HEK293 (cell line): ENCODE data around the gene DDB1.

Experiments
- CTCF ChIA-PET: fragments of 350-600 bp; formaldehyde crosslinking; extraction: SDS; loops from one replicate; lab custom pipeline; 2021; ENCODE audit warnings: antibody characterized with exemption; lab: Yijun Ruan, JAX
- POLR2A ChIA-PET: fragments of 300-600 bp; formaldehyde crosslinking; extraction: SDS; loops from one replicate; lab custom pipeline; 2020; ENCODE audit warnings: antibody characterized with exemption, inconsistent platforms; lab: Yijun Ruan, JAX
- H3K27ac ChIP-seq: fragments of 200-500 bp; sonication (Bioruptor generic); 2 replicates; pipeline ENCODE4 v1.5.1; 2014; ENCODE audit warnings: low read depth, low read length, control low read depth, inconsistent platforms; ENCODE audit errors: extremely low read depth
- H3K36me3 ChIP-seq, 2 experiments: fragments of 200-500 bp in 1 of 2; sonication (Bioruptor generic) in 1 of 2; 1 replicate in 1 of 2; 2 replicates in 1 of 2; pipeline ENCODE4 v1.5.1; 2014 to 2017; ENCODE audit warnings: inconsistent platforms in 2 of 2, low read length in 2 of 2; ENCODE audit not compliant: control insufficient read depth in 2 of 2, insufficient read depth in 1 of 2
- H3K4me1 ChIP-seq: fragments of 200-500 bp; sonication (Bioruptor generic); 2 replicates; pipeline ENCODE4 v1.5.1; 2014; ENCODE audit warnings: mild to moderate bottlenecking, low read length, inconsistent platforms; ENCODE audit not compliant: control insufficient read depth, insufficient read depth
- H3K4me3 ChIP-seq: 2 replicates; pipeline ENCODE4 v1.5.1; 2011; ENCODE audit warnings: low read depth, mild to moderate bottlenecking, control low read depth, low read length, moderate library complexity
- H3K9me3 ChIP-seq: fragments of 200-500 bp; sonication (Bioruptor generic); 2 replicates; pipeline ENCODE4 v1.5.1; 2014; ENCODE audit warnings: low read depth, low read length, inconsistent platforms; ENCODE audit not compliant: control insufficient read depth, insufficient read depth
- GLIS1 ChIP-seq: fragments of 450-650 bp; formaldehyde crosslinking; IDR thresholded peaks from 2 replicates; pipeline ENCODE4 v1.5.1; 2016; ENCODE audit warnings: missing biosample characterization, missing genetic modification characterization
- MZF1 ChIP-seq: fragments of 450-650 bp; formaldehyde crosslinking; IDR thresholded peaks from 2 replicates; pipeline ENCODE4 v1.5.1; 2017; ENCODE audit warnings: missing biosample characterization, missing genetic modification characterization, borderline replicate concordance
- RBAK ChIP-seq: fragments of 450-650 bp; formaldehyde crosslinking; IDR thresholded peaks from 2 replicates; pipeline ENCODE4 v1.5.1; 2016; ENCODE audit warnings: missing biosample characterization, missing genetic modification characterization
- ZBTB21 ChIP-seq: fragments of 450-650 bp; formaldehyde crosslinking; IDR thresholded peaks from 2 replicates; pipeline ENCODE4 v1.5.1; 2017; ENCODE audit warnings: missing biosample characterization, missing genetic modification characterization
- ZNF112 ChIP-seq: fragments of 450-650 bp; formaldehyde crosslinking; IDR thresholded peaks from 2 replicates; pipeline ENCODE4 v1.5.0; 2017; ENCODE audit warnings: missing biosample characterization, missing genetic modification characterization
- ZNF155 ChIP-seq: fragments of 450-650 bp; formaldehyde crosslinking; IDR thresholded peaks from 2 replicates; pipeline ENCODE4 v1.5.1; 2016; ENCODE audit warnings: missing biosample characterization, missing genetic modification characterization
- ZNF175 ChIP-seq: fragments of 450-650 bp; formaldehyde crosslinking; IDR thresholded peaks from 2 replicates; pipeline ENCODE4 v1.5.1; 2016; ENCODE audit warnings: missing biosample characterization, missing genetic modification characterization
- ZNF335 ChIP-seq: fragments of 450-650 bp; formaldehyde crosslinking; conservative IDR thresholded peaks from 2 replicates; pipeline ENCODE4 v1.5.1; 2016; ENCODE audit warnings: missing biosample characterization, missing genetic modification characterization
- ZNF423 ChIP-seq: fragments of 450-650 bp; formaldehyde crosslinking; IDR thresholded peaks from 2 replicates; pipeline ENCODE4 v1.5.1; 2016; ENCODE audit warnings: missing biosample characterization, missing genetic modification characterization
- ZNF610 ChIP-seq: fragments of 450-650 bp; formaldehyde crosslinking; IDR thresholded peaks from 2 replicates; pipeline ENCODE4 v1.5.1; 2016; ENCODE audit warnings: missing biosample characterization, missing genetic modification characterization, borderline replicate concordance
- ZSCAN30 ChIP-seq: fragments of 450-650 bp; IDR thresholded peaks from 2 replicates; pipeline ENCODE4 v1.5.1; 2018; ENCODE audit warnings: missing biosample characterization, mild to moderate bottlenecking, missing genetic modification characterization, moderate library complexity
- TF ChIP-seq, protein P1 (sequence below): fragments of 450-650 bp; formaldehyde crosslinking; conservative IDR thresholded peaks from 2 replicates; pipeline ENCODE4 v1.5.1; 2016; ENCODE audit warnings: low read depth, missing biosample characterization, missing genetic modification characterization
- TF ChIP-seq, protein P2 (sequence below): fragments of 450-650 bp; formaldehyde crosslinking; IDR thresholded peaks from 2 replicates; pipeline ENCODE4 v1.5.1; 2016; ENCODE audit warnings: missing biosample characterization, missing genetic modification characterization, borderline replicate concordance
- TF ChIP-seq, protein P3 (sequence below): fragments of 450-650 bp; formaldehyde crosslinking; IDR thresholded peaks from 2 replicates; pipeline ENCODE4 v1.5.1; 2017; ENCODE audit warnings: missing biosample characterization, missing genetic modification characterization

Gene DDB1

DNA sequence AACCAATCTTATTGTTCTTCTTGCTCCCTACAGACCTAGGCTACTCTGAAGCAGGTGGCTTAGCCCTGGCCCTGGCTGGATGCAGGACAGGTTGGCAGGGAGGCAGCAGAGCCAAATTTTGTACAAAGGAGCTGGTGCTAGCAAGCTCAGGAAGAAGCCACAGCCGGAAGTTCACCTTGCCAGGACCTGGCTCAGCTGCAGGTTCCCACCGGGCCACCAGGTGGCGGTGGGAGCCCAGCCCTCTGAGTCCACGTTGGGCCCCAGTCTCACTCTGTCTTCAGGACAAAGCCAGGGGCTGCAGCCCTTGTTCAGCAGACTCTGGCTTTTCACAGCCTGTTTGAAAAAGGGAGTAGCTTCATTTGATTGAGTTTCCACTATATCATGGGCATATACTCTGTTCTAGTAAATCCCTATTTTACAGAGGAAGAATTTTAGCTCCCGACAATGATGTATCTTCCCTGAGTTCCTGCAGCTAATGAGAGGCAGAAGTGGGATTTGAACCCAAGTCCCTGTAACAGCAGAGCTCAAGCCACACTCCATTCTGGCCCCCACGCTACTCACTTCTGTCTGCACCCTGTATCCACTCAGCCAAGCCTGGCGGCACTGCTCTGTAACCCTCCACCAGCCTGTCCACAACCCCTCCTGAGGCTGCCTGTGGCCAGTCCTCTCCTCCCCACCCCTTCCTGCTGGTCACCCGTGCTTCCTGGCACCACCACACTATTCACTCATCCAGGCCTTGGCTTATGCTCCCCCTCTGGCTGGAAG lies 3.4 kb upstream of the DDB1 start (continued):
- TF ChIP-seq, protein P1, sequence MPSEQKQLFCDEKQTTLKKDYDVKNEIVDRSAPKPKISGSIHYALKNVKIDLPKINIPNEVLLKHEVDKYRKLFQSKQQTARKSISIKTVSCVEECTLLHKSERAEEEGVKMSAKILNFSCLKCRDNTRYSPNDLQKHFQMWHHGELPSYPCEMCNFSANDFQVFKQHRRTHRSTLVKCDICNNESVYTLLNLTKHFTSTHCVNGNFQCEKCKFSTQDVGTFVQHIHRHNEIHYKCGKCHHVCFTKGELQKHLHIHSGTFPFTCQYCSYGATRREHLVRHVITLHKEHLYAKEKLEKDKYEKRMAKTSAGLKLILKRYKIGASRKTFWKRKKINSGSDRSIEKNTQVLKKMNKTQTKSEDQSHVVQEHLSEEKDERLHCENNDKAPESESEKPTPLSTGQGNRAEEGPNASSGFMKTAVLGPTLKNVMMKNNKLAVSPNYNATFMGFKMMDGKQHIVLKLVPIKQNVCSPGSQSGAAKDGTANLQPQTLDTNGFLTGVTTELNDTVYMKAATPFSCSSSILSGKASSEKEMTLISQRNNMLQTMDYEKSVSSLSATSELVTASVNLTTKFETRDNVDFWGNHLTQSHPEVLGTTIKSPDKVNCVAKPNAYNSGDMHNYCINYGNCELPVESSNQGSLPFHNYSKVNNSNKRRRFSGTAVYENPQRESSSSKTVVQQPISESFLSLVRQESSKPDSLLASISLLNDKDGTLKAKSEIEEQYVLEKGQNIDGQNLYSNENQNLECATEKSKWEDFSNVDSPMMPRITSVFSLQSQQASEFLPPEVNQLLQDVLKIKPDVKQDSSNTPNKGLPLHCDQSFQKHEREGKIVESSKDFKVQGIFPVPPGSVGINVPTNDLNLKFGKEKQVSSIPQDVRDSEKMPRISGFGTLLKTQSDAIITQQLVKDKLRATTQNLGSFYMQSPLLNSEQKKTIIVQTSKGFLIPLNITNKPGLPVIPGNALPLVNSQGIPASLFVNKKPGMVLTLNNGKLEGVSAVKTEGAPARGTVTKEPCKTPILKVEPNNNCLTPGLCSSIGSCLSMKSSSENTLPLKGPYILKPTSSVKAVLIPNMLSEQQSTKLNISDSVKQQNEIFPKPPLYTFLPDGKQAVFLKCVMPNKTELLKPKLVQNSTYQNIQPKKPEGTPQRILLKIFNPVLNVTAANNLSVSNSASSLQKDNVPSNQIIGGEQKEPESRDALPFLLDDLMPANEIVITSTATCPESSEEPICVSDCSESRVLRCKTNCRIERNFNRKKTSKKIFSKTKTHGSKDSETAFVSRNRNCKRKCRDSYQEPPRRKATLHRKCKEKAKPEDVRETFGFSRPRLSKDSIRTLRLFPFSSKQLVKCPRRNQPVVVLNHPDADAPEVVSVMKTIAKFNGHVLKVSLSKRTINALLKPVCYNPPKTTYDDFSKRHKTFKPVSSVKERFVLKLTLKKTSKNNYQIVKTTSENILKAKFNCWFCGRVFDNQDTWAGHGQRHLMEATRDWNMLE (tag by site-specific recombination), result peak; percentile 59
- peak; percentile 49; the same call in 1 of the 2 replicates for TF ChIP-seq ZSCAN30 (tag by site-specific recombination)

DNA sequence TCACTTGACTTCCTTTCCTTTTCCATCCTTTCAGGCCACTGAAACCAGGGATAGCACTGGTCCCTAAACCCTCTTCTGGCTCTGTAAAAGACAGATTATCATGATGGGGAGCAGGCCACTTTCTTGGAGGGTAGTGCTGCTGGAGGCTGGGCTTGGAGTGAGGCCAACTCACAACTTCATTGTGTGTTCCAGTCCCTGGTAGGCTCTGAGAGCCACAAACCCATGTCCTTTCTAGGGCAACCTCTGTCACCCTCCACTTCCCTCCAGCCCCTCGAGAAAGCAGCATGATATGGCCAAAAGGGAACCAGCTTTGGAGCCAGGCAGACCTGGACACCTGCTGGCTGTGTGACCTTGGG lies 2.4 kb upstream of the DDB1 start:
- H3K4me3 ChIP-seq, result no peak overlapping the region
- ChIA-PET CTCF (interaction anchor here (1.4 to 6.0 kb wide), 11 partner anchors 8 to 181 kb away, joined by 3 to 210 read pairs (median 14); partner anchors contain the start of genes CYB561A3, TMEM138 and TMEM216), POLR2A (interaction anchor here (1.2 to 4.3 kb wide), 7 partner anchors 13 to 94 kb away, joined by 3 to 40 read pairs (median 8); partner anchors contain the start of genes CPSF7, CYB561A3, SDHAF2 and TMEM138)
- no peaks in the 10 kb centered on the region for H3K9me3 ChIP-seq
- H3K36me3 ChIP-seq, result peaks cover 0 to 31% of the 10 kb centered on the region in 2 experiments; a peak in 1 of 3 replicates
- TF ChIP-seq RBAK (tag by site-specific recombination) (no peak), MZF1 (tag by site-specific recombination) (no peak), ZNF155 (tag by site-specific recombination) (no peak), ZNF175 (tag by site-specific recombination) (no peak), ZNF335 (no peak), GLIS1 (tag by site-specific recombination) (no peak), ZNF423 (tag by site-specific recombination) (no peak), ZNF610 (tag by site-specific recombination) (no peak), ZBTB21 (tag by site-specific recombination) (no peak), ZNF112 (tag by site-specific recombination) (no peak)
- TF ChIP-seq, protein P2, sequence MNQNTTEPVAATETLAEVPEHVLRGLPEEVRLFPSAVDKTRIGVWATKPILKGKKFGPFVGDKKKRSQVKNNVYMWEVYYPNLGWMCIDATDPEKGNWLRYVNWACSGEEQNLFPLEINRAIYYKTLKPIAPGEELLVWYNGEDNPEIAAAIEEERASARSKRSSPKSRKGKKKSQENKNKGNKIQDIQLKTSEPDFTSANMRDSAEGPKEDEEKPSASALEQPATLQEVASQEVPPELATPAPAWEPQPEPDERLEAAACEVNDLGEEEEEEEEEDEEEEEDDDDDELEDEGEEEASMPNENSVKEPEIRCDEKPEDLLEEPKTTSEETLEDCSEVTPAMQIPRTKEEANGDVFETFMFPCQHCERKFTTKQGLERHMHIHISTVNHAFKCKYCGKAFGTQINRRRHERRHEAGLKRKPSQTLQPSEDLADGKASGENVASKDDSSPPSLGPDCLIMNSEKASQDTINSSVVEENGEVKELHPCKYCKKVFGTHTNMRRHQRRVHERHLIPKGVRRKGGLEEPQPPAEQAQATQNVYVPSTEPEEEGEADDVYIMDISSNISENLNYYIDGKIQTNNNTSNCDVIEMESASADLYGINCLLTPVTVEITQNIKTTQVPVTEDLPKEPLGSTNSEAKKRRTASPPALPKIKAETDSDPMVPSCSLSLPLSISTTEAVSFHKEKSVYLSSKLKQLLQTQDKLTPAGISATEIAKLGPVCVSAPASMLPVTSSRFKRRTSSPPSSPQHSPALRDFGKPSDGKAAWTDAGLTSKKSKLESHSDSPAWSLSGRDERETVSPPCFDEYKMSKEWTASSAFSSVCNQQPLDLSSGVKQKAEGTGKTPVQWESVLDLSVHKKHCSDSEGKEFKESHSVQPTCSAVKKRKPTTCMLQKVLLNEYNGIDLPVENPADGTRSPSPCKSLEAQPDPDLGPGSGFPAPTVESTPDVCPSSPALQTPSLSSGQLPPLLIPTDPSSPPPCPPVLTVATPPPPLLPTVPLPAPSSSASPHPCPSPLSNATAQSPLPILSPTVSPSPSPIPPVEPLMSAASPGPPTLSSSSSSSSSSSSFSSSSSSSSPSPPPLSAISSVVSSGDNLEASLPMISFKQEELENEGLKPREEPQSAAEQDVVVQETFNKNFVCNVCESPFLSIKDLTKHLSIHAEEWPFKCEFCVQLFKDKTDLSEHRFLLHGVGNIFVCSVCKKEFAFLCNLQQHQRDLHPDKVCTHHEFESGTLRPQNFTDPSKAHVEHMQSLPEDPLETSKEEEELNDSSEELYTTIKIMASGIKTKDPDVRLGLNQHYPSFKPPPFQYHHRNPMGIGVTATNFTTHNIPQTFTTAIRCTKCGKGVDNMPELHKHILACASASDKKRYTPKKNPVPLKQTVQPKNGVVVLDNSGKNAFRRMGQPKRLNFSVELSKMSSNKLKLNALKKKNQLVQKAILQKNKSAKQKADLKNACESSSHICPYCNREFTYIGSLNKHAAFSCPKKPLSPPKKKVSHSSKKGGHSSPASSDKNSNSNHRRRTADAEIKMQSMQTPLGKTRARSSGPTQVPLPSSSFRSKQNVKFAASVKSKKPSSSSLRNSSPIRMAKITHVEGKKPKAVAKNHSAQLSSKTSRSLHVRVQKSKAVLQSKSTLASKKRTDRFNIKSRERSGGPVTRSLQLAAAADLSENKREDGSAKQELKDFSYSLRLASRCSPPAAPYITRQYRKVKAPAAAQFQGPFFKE (tag by site-specific recombination), result no peak
- TF ChIP-seq, protein P3, sequence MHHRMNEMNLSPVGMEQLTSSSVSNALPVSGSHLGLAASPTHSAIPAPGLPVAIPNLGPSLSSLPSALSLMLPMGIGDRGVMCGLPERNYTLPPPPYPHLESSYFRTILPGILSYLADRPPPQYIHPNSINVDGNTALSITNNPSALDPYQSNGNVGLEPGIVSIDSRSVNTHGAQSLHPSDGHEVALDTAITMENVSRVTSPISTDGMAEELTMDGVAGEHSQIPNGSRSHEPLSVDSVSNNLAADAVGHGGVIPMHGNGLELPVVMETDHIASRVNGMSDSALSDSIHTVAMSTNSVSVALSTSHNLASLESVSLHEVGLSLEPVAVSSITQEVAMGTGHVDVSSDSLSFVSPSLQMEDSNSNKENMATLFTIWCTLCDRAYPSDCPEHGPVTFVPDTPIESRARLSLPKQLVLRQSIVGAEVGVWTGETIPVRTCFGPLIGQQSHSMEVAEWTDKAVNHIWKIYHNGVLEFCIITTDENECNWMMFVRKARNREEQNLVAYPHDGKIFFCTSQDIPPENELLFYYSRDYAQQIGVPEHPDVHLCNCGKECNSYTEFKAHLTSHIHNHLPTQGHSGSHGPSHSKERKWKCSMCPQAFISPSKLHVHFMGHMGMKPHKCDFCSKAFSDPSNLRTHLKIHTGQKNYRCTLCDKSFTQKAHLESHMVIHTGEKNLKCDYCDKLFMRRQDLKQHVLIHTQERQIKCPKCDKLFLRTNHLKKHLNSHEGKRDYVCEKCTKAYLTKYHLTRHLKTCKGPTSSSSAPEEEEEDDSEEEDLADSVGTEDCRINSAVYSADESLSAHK, result no peak
- no peak overlapping the region for H3K27ac ChIP-seq
- H3K4me1 ChIP-seq, result no peaks in the 10 kb centered on the region
